Inferior parietal cortex (tissue), 1 donor: ENCODE results near the gene MED12.
A peak's percentile ranks its signal among the peaks of the same experiment; 100 is the strongest.
"Not testable (repeated sequence)": the region's sequence is repeated elsewhere in the genome, so short reads cannot be mapped to it uniquely, and the experiment has no call there.

Source experiments
- DNase-seq: peaks from one replicate; pipeline ENCODE4 v3.0.0-alpha.2; 2016; ENCODE audit errors: extremely low spot score

MED12 gene

DNA sequence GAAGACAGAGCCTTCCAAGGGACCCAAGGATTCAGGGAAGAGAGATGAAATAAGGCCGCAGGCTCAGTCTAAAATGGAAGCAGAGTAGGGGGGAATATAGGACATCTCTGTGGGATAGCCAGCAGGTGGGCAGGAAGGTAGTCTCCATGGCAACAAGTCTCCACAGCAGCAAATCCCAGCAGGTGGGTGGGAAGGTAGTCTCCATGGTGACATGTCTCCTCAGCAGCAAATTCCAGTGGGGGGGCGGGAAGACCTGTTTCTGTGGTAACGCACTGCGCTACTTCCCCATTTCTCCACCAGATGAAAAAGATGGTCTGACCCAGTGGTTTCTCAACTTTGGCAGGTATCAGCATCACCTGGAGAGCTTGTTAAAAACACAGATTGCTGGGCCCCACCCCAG, 44.6 kb downstream of the MED12 start:
- DNase-seq = no peak

DNA sequence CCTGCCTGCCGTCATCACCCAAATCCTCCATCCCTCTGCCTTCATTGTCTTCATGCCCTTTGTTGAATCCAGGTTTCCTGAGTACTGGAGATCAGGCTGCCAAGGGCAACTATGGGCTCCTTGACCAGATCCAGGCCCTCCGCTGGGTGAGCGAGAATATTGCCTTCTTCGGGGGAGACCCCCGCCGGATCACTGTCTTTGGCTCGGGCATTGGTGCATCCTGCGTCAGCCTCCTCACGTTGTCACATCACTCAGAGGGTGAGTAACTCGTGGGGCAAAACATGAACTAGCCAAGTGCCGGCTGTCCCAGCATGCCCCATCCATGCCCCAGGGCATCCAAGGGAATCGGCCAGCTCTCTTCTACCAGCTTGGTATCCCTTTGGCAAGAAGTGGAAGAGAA, 45.7 kb downstream of the MED12 start:
- DNase-seq = no peak

DNA sequence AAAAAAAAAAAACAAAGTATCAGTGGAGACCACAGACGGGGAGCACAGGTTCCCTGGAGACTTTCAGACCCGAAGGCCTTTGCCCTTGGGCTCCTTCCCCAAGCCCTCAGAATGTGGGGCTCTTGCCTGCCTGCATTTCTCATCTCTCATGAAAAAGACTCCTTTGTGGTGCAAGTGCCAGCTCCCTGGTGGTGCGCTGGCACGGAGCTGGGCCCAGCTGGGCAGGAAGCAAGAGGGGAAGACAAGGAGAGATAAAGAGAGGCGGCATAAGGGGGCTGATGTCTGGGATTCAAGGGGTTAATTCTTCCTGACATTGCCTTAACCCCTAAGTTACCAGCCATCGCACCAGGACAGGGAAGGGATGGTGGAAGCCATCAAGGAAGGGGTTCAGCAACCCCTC, 48.1 kb downstream of the MED12 start:
- no peak for DNase-seq

DNA sequence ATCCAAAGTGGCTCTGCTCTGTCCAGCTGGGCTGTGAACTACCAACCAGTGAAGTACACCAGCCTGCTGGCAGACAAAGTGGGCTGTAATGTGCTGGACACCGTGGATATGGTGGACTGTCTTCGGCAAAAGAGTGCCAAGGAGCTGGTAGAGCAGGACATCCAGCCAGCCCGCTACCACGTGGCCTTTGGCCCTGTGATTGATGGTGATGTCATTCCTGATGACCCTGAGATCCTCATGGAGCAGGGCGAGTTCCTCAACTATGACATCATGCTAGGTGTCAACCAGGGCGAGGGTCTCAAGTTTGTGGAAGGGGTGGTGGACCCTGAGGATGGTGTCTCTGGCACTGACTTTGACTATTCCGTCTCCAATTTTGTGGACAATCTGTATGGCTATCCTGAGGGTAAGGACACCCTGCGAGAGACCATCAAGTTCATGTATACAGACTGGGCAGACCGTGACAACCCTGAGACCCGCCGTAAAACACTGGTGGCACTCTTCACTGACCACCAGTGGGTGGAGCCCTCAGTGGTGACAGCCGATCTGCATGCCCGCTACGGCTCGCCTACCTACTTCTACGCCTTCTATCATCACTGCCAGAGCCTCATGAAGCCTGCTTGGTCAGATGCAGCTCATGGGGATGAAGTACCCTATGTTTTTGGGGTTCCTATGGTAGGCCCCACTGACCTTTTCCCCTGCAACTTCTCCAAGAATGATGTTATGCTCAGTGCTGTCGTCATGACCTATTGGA, 48.8 kb downstream of the MED12 start:
- DNase-seq = no peak

DNA sequence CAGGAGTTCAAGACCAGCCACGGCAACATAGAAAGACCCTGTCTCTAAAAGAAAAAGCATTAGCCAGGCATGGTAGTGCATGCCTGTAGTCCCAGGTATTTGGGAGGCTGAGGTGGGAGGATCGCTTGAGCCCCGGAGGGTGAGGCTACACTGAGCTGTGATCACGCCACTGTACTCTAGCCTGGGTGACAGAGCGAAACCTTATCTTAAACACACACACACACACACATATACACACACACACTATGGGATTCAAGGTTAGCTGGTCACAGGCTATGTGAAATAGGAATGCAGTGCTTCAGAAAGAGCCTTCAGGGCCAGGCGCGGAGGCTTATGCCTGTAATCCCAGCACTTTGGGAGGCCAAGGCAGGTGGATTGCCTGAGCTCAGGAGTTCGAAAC, 49.7 kb downstream of the MED12 start:
- no peak for DNase-seq

DNA sequence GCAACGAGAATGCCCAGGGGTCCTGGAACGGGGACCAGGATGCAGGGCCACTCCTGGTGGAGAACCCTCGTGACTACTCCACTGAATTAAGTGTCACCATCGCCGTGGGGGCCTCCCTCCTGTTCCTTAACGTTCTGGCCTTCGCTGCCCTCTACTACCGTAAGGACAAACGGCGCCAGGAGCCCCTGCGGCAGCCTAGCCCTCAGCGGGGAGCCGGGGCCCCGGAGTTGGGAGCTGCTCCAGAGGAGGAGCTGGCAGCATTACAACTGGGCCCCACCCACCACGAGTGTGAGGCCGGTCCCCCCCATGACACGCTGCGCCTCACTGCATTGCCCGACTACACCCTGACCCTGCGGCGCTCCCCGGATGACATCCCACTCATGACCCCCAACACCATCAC, 51.2 kb downstream of the MED12 start:
- no peak for DNase-seq

DNA sequence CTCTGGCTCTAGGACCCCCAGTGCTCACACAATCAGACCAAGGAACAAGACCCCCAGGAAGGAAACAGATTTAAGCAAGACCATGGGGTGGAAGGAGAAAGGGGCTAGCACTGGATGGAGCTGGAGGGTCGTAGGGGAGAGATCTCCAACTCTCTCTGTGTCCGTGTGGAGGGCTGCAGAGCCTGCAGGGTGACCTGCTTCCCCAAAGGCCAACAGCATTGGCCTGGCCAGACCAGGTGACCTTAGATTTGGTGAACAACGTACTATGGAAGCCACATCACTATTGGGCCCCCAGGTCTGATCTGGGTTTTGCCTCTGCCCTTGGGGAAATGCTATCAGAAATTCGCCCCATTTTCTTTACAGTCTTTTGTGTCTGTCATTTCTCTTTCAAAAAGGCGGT, 52.3 kb downstream of the MED12 start:
- DNase-seq = no peak

DNA sequence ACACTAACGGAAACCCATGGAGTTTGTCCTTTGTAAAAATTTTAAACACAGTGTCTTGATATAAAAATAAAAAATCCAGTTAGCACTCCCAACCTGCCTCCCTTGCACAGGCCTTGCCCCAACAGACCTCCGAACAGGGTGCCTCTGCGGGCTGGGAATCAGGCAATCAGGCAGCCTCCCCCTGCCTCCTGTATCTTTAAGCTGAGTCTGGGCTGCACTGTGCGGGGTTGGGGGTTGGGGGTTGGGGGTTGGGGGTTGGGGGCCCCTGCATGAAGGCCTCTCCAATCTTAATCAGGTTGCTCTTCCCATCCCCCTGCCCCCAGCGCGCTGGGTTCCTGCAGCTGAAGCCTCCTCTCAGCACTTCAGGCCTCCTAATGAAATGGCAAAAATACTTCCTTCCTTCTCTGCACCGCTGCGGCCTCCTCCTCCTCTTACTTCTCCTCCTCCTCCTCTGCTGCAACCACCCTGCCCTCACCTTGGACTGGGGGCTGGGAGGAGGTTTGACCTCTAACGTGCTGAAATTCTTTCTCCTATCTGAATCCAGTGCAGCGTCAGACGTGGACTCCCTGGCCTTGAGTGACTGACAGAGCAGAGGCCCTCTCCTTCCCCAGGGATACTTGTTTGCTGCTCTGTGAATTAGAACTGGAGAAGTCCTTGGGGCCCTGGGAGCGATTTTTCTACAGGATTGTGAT, 52.9 kb downstream of the MED12 start:
- no peak for DNase-seq

DNA sequence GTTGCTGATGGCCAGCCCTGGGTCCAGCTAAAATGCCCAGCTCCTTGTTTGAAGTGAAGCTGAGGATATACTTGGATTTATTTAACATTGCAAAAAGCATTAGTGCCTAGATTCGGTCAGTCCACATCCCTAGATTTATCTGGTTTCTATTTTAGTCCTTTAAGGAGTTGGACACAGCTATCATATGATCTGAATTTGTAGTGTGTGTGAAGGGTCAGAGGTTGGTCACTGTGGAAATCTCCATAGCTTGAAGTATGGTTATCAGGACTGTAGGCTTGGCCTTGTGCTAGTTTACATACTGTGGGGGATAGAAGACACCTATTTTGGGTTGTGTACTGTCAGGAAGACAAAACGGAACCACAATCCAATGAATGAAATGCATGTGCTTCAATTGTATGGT, 55.0 kb downstream of the MED12 start:
- no peak for DNase-seq

DNA sequence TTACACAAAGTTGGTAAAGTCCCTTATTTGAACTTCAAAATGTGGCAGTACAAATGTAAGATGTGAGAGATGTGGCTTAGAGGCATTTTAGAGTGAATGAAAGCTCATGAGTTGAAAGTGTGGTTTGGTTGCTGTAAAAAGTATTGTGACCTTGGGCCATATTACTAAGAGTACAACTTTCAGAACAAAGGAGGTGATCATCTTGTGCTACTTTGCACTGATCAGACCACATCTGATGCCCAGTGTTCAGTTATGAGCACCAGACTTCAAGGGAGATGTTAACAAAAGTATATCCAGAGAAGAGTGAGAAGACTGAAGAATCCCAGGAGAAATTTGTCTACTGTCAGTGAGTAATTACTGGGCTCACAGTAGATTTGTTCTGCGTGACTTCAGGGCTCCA, 56.4 kb downstream of the MED12 start:
- DNase-seq = no peak

DNA sequence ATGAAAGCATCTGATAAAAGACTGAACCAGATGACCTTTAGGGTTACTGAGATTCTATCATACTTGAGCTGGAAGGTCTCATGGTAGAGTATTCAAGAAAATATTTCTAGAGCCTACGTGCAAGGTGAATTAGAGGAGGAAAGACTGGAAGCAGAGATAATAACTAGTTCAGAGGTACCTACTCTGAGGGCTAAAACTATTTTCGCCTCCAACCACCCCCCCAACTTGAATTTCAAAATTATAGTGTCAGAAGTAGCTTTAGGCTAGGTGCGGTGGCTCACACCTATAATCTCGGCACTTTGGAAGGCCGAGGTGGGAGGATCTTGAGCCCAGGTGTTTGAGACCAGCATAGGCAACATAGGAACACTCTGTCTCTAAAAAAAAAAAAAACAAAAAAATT, 57.1 kb downstream of the MED12 start:
- DNase-seq = no peak

DNA sequence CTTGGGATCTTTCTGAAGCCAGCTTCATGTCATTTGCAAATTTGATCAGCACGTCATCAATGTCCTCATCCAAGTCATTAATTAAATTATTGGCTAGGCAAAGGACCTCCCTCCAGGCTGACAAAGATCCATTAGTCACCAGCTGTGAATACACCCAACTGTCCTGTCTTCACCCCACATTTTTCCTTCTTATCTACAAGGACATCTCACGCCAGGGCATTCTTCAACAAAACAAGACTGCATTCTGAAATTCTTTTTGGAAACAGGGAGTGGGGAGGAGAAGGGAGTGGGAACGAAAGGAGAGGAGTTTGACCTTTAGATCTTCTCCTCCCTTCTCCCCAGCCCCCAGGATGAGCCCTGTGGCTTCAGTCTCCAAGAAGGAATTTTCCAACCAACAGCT, 58.9 kb downstream of the MED12 start:
- no peak for DNase-seq

DNA sequence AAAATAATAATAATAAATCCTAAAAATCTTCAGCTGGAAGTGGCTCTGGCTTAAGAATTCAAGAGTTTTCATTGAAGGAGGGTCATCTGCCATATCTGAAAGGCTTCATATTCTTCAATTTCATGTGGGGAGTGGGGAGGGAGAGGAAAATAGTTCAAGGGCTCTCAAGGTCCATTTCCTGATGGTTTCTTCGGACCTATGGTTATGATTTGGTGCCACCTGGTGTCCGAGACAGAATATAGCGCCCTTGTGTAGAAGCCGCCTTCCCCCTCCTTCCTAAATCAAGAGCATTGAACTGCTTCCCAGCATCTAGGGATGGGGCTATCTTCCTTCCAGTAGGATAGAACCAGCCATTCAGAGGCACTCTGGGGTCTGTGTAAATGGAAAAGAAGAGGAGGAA, 60.5 kb downstream of the MED12 start:
- peak; percentile 80 for DNase-seq

DNA sequence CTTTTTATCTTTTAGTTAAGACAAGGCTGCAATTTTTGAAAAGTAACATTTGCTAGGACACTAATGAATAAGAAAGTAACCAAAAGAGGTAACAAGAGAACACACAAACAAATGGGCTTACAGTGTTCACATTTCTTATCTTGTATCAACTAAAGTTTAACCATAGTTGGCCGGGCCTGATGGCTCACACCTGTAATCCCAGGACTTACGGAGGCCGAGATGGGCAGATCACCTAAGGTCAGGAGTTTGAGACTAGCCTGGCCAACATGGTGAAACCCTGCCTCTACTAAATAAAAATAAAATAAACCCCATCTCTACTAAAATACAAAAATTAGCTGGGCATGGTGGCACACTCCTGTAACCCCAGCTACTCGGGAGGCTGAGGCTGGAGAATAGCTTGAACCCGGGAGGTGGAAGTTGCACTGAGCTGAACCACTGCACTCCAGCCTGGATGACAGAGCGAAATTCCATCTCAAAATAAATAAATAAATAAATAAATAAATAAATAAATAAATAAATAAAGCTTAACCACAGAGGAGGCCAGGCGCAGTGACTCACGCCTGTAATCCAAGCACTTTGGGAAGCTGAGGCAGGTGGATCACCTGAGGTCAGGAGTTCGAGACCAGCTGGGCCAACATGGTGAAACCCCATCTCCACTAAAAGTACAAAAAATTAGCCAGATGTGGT, 62.3 kb downstream of the MED12 start:
- not testable (repeated sequence) for DNase-seq

DNA sequence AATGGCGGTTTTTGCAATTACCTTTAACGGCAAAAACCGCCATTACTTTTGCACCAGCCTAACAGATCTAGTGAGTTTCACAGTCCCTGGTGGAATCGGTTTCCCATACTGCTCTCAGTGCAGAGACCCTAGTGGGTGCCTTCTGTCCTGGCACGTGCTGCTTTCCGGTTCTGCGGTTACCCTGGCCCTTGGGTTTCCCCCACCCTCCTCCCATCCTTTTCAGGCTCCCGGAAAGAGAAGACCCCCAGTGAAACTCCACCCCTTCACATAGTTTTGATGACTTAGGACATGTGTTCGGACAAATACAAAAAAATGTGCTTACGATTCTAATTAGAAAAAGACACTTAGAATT, 63.1 kb downstream of the MED12 start:
- no peak for DNase-seq

DNA sequence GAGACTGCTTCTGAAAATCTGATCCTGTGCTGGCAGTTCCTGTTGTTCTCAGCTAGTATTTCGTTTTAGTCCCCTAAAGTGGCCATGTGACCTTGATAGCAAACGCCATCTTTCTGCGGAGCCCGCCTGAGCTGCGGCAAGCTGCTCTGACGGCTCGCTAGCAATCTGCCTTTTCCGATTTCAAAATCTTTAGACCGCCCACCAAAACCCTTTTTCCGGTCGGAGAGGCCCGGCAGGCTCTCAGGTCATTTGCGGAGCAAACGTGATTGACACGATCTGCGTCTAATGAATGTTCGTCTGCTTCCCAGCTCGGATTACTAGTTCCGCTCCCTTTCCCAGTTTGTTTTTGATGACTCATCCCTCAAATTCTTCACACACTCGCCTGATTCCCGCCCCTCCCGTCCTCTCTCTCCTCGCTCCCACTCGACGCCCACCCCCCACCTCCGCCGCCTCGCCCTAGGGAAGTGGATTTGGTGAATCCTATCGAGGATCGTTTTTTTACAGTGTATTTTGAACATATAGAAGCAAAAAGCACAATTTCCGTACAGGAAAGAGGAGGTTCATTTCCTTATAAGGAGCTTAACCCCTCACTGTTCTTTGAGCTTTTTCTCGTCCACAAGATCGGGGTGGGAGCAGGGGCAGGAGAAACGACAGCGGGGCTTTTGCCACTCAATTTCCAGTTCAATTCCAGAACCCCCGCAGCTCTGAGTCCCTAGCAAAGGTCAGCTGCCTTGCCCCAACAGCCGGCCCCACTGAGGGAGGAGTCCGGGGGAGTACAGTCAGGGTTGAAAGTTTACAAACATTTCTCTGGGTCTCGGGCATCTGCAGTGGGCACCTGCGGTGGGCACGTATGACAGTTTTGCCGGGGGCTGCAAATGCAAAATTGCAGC, 63.8 kb downstream of the MED12 start:
- peak; percentile 92 for DNase-seq

DNA sequence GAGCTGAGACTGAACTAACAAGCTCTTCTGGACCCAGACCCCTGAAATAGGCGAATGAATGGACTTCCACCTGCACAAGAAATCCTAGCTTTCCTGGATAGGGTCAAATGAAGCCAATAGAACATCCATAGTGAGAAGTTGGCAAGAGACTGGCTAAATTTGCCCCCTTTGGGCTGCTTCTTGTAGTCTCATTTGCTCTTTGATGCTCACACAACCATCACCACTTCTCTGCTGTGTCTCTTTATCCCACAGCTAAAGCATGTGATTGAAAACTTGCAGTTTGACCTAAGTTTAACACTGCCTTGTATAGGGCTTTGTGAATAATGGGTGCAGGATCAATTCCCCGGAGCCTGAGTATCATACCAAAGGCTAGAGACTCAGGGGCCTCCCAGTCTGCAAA, 64.5 kb downstream of the MED12 start:
- DNase-seq = no peak

DNA sequence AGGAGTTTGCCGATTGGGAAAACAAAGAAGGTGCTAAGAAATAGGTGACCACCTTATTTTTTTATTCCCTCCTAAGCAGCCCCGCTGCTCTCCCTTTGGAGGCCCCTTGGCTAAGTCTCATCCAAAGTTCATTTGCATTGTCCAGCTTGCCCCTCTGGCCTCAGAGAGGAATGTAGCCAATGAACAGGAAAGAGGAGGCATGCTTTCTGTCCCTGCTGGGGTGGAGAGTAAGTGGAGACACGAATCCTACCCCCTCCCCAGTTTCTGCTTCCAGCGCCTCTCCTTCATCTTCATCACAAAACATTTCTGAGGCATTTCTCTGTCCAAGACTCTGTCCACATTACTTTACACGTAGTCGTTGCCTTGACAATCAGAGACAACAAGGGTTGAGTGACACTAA, 64.9 kb downstream of the MED12 start:
- DNase-seq = no peak

DNA sequence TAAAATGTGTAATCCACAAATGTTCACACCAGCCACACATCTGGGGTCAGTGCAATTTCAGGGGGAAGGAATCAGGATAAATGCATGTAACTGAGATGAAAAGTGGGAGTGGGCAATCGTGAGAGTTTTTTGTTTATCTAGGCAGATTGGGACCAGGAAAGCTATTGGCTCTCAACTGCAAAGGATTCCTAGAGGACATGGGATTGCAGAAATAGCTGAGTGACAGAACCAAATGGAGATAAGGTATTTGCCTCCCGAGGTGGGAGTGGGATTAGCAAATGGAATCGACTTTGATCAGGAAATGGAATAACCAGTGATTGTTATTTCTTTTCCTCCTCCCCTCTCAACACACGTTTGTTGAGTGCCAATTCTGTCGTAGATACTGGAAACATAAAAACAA, 65.7 kb downstream of the MED12 start:
- DNase-seq = no peak

DNA sequence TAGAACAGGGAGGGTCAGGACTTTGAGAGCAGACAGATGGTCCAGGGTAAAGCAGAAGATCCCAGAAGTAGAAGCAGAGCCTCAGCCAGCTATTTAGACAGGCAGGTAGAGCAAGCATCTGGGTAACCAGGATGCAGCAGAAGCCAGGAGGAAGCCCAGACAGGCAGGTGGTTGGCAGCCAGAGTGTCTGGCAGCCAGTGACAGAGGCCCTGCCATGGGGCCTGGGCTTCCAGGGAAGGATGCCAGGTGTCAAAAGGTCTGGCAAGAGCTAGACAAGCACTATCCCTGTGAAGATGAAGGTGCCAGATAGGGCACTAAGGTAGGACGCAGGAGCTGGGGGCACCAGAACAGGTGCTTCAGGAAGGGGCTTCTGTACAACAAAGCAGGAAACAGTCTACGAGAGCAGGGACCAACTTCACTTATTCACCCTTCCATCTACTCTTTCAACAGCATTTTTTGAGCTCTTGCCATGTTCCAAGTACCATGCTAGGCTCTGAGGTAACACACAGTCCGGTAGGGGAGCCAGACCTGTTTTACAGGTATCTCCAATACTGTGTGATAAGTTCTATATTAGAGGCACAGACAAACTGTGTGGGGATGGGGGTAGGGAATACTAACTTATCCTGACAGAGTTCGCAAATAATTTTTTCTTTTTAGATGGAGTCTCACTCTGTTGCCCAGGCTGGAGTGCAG, 66.6 kb downstream of the MED12 start:
- no peak for DNase-seq

DNA sequence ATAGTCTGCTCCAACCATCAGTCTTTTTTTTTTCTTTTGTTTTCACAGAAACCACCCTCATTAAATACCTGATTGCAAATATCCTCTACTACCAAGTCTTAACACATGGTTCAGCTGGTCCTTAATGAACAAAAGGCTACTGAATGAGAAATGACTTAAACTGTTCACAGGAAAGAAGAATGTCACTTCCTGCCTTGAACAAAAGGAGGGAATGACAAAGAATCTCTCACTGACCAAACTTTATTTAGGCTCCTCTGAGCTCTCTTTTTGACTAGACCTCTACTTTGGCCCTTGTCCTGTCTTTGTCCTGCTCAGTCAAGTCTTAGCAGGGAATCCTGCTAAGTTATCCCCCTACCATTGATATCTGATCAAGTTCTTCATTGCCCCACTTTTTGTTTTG, 72.9 kb downstream of the MED12 start:
- DNase-seq = no peak
